Measurements from ENCODE around the gene STARD7.

DNA sequence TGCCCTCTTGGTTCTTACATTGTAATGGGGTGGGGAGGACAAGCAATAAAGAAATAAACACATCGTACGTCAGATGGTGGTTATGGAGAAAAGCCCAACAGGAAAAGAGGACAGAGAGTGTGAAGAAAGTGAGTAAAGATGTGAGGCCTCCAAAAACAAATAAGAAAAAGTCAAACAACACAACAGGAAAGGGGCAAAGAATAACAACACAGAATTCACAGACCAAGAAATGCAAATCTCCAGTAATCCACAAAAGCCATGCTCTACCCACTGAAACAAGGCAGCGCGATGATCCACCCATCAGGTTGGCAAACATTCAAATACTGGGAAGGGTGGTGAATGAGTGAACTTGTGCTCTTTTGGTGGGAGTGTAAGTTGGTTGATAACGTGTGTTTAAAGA, 46.7 kb downstream of the STARD7 start:
- TF ChIP-seq, protein P1, sequence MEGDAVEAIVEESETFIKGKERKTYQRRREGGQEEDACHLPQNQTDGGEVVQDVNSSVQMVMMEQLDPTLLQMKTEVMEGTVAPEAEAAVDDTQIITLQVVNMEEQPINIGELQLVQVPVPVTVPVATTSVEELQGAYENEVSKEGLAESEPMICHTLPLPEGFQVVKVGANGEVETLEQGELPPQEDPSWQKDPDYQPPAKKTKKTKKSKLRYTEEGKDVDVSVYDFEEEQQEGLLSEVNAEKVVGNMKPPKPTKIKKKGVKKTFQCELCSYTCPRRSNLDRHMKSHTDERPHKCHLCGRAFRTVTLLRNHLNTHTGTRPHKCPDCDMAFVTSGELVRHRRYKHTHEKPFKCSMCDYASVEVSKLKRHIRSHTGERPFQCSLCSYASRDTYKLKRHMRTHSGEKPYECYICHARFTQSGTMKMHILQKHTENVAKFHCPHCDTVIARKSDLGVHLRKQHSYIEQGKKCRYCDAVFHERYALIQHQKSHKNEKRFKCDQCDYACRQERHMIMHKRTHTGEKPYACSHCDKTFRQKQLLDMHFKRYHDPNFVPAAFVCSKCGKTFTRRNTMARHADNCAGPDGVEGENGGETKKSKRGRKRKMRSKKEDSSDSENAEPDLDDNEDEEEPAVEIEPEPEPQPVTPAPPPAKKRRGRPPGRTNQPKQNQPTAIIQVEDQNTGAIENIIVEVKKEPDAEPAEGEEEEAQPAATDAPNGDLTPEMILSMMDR (IDR thresholded peaks at IDR 0.05): no peak
- no peak for TF ChIP-seq POLR2A (IDR thresholded peaks at IDR 0.05)

All from thyroid gland (tissue), 4 donors.